Neural cell (in vitro differentiated cells): ENCODE data around the gene REEP1.

Source experiments
- CTCF ChIP-seq: fragments of 450-650 bp; IDR thresholded peaks from 2 replicates; pipeline ENCODE4 v1.5.1; 2014; ENCODE audit warnings: antibody characterized with exemption, mild to moderate bottlenecking, moderate library complexity; ENCODE audit not compliant: poor library complexity, severe bottlenecking
- EZH2 ChIP-seq: fragments of 200-600, 300-800 bp; shearing (Covaris generic), sonication (generic); IDR thresholded peaks from 2 replicates; pipeline ENCODE4 v1.6.1; 2014; ENCODE audit warnings: antibody characterized with exemption, low read length, borderline replicate concordance, mild to moderate bottlenecking; ENCODE audit not compliant: insufficient read depth, poor library complexity, severe bottlenecking
- POLR2AphosphoS5 ChIP-seq: IDR thresholded peaks from 2 replicates; pipeline ENCODE4 v1.6.1; 2012
- RAD21 ChIP-seq: fragments of 450-650 bp; conservative IDR thresholded peaks from 2 replicates; pipeline ENCODE4 v1.6.1; 2014; ENCODE audit warnings: antibody characterized with exemption, mild to moderate bottlenecking, moderate library complexity
- SMC3 ChIP-seq: fragments of 450-650 bp; conservative IDR thresholded peaks from 2 replicates; pipeline ENCODE4 v1.6.1; 2014; ENCODE audit warnings: antibody characterized with exemption, mild to moderate bottlenecking, moderate library complexity; ENCODE audit not compliant: poor library complexity

- no peak for TF ChIP-seq EZH2
- TF ChIP-seq CTCF: no peak
- no peak for TF ChIP-seq RAD21
- TF ChIP-seq SMC3: no peak
- no peak for TF ChIP-seq POLR2AphosphoS5
Measured at GRCh38 chr2:86256982-86257381, 80.4 kb downstream of the REEP1 start.
